ENCODE results near the gene SASH3. TPM values are rescaled to one million over a fixed set of nuclear protein-coding genes. Genes with fewer than 3 reads are reported as not detected.

The SASH3 gene
- total RNA-seq, 2 donors from 2014 or later = 82.7 to 114 TPM

GRCh38 chrX:129818123-129818522 lies 38.4 kb downstream of the SASH3 start:
- H3K36me3 Mint-ChIP-seq = no peaks in the 10 kb centered on the region
- no peak overlapping the region for H3K27ac Mint-ChIP-seq
- no peaks in the 10 kb centered on the region for H3K9me3 Mint-ChIP-seq
- no peak for ATAC-seq
- no peak for DNase-seq (ENCODE audit: low spot score in 2 of 2)

- Mint-ChIP-seq H3K27ac (no peak overlapping the region), H3K36me3 (no peaks in the 10 kb centered on the region), H3K9me3 (no peaks in the 10 kb centered on the region)
- ATAC-seq (peak; percentile 65 to 73), DNase-seq (ENCODE audit: low spot score in 2 of 2) (peak in 1 of 2 donors; percentile 19)
Observed at GRCh38 chrX:129823115-129823514, 43.4 kb downstream of the SASH3 start.

GRCh38 chrX:129823522-129823921 lies 43.8 kb downstream of the SASH3 start:
- Mint-ChIP-seq H3K9me3 (no peaks in the 10 kb centered on the region), H3K27ac (peak overlapping the region in 1 of 2 donors; percentile 50), H3K36me3 (no peaks in the 10 kb centered on the region)
- ATAC-seq (no peak), DNase-seq (ENCODE audit: low spot score in 2 of 2) (no peak)

DNA sequence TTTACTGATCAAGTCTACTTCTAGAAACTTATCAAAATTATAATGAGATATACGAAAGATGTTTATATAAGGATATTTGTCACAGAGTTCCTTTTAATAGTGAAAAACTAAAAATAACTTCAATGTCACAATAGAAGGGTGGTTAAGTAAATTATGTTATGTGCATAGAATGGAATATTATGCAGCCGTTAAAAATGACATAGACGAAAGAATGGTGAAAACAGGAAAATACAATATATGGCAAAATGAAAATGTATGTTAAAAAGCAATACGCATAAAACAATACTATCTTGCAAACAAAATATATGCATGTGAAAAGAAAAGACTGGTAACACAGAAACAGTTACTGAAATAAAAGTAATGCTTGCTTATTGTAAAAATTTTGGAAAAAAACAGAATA lies 44.9 kb downstream of the SASH3 start:
- H3K27ac Mint-ChIP-seq = no peak overlapping the region
- no peaks in the 10 kb centered on the region for H3K9me3 Mint-ChIP-seq
- no peak for ATAC-seq
- no peaks in the 10 kb centered on the region for H3K36me3 Mint-ChIP-seq
- DNase-seq (ENCODE audit: low spot score in 2 of 2) = no peak

- Mint-ChIP-seq H3K27ac (no peak overlapping the region), H3K36me3 (no peaks in the 10 kb centered on the region), H3K9me3 (no peaks in the 10 kb centered on the region)
- no peak for DNase-seq (ENCODE audit: low spot score in 2 of 2)
- no peak for ATAC-seq
Observed at GRCh38 chrX:129825746-129826505, 46.2 kb downstream of the SASH3 start.

- no peaks in the 10 kb centered on the region for H3K9me3 Mint-ChIP-seq
- H3K27ac Mint-ChIP-seq = no peak overlapping the region
- no peak for ATAC-seq
Observed at GRCh38 chrX:129830494-129830893, 50.7 kb downstream of the SASH3 start.

GRCh38 chrX:129831091-129831885 lies 51.5 kb downstream of the SASH3 start:
- no peak for DNase-seq (ENCODE audit: low spot score in 2 of 2)
- peaks cover 0 to 11% of the 10 kb centered on the region in 2 donors for H3K36me3 Mint-ChIP-seq
- no peak for ATAC-seq
- no peak overlapping the region for H3K27ac Mint-ChIP-seq
- H3K9me3 Mint-ChIP-seq = no peaks in the 10 kb centered on the region

More at GRCh38 chrX:129830494-129830893, 50.7 kb downstream of the SASH3 start:
- peaks cover 0 to 11% of the 10 kb centered on the region in 2 donors for H3K36me3 Mint-ChIP-seq
- DNase-seq (ENCODE audit: low spot score in 2 of 2) = no peak

DNA sequence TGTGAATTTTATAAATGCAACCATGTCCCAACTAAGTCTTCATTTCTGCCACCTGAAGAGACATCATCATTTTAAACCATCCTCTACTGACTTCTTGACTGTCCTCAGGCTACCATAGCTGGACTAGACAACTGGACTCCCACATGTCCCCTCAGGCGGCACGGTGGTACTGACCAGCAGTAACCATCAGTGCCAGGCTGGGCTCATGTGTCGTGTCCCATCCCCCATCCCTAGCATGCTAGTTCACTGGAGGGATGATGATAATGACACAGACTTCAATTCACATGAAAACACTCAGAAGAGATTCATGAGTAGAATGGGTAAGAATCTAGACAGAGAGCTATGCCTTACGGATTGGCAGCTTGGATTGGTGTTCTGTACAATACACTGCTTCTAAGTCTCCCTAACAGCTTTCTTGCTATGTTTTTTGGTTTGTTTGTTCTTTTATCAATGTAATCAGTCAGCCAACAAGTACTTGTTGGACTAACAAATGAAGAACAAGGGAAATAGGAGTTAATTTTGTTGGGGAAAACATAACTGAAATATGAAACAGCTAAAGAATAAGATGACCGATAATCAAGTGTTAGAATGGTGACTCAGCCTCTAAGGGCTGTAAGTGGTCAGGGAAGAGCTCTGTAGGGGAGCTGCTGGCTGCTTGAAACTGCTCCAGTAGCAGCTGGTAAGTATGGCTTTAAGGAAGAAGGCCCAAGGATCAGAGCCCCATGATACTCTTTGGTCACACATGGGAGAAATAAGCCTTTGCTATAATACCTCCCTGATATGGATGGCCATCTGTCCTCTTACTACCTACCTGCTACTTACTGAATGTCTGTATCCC lies 53.6 kb downstream of the SASH3 start:
- no peak for ATAC-seq
- no peak overlapping the region for H3K27ac Mint-ChIP-seq
- no peaks in the 10 kb centered on the region for H3K9me3 Mint-ChIP-seq
- peaks cover 0 to 11% of the 10 kb centered on the region in 2 donors for H3K36me3 Mint-ChIP-seq
- no peak for DNase-seq (ENCODE audit: low spot score in 2 of 2)

DNA sequence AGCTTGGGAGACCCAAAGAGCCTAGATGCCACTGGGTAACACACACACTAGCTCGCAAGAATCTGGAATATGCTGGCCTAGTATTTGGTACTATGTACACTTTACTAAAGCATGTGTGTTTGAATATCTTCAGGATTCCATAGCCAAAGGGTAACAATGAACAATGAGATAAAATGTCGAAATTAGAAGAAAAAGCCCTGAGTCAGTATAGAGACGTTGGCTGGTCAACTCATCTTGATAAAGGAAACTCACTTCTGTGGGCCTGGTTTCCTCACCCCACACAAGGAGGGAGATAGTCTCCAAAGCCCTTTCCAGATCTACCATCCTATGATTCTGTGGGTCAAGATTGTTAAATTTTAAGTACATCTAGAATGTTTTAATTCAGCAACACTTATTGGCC lies 57.1 kb downstream of the SASH3 start:
- DNase-seq (ENCODE audit: low spot score in 2 of 2) = no peak
- H3K27ac Mint-ChIP-seq = no peak overlapping the region
- no peak for ATAC-seq
- peaks cover 0 to 16% of the 10 kb centered on the region in 2 donors for H3K36me3 Mint-ChIP-seq
- H3K9me3 Mint-ChIP-seq = no peaks in the 10 kb centered on the region

- Mint-ChIP-seq H3K9me3 (no peaks in the 10 kb centered on the region), H3K36me3 (peaks cover 0 to 5% of the 10 kb centered on the region in 2 donors), H3K27ac (no peak overlapping the region)
- ATAC-seq (no peak), DNase-seq (ENCODE audit: low spot score in 2 of 2) (no peak)
Observed at GRCh38 chrX:129840344-129840743, 60.6 kb downstream of the SASH3 start.

- Mint-ChIP-seq H3K36me3 (peaks cover 0 to 5% of the 10 kb centered on the region in 2 donors), H3K9me3 (no peaks in the 10 kb centered on the region), H3K27ac (peak overlapping the region; percentile 85 to 93)
- DNase-seq (ENCODE audit: low spot score in 2 of 2) (no peak), ATAC-seq (no peak)
Observed at GRCh38 chrX:129842510-129843208, 62.9 kb downstream of the SASH3 start.

- peaks cover 0 to 5% of the 10 kb centered on the region in 2 donors for H3K36me3 Mint-ChIP-seq
- no peaks in the 10 kb centered on the region for H3K9me3 Mint-ChIP-seq
- DNase-seq (ENCODE audit: low spot score in 2 of 2) (no peak), ATAC-seq (no peak)
- peak overlapping the region; percentile 85 to 93 for H3K27ac Mint-ChIP-seq
Observed at GRCh38 chrX:129843209-129843458, 63.4 kb downstream of the SASH3 start.

- ATAC-seq (peak; percentile 97 to 98), DNase-seq (ENCODE audit: low spot score in 2 of 2) (peak; percentile 77 to 88)
- H3K9me3 Mint-ChIP-seq = no peaks in the 10 kb centered on the region
- peak within 1 kb of the TSS; percentile 85 to 93 for H3K27ac Mint-ChIP-seq
- peaks cover 0 to 5% of the 10 kb centered on the region in 2 donors for H3K36me3 Mint-ChIP-seq
Observed at GRCh38 chrX:129843459-129844306, 63.9 kb downstream of the SASH3 start, which contains the start of gene ZDHHC9. Gene ZDHHC9, minus strand, starts transcription at chrX:129843886. Its CDS starts 1,941 bp downstream, at chrX:129841945.
